Activated naive CD4-positive, alpha-beta T cell treated with anti-CD3 and anti-CD28 coated beads, Interleukin-2, amount 10 ng/mL, durations not matched to agents 7 days and 5 days (primary cell): Measurements from ENCODE around the gene NRG3.

Source experiments
- CTCF ChIA-PET: fragments of 350-600 bp; sonication (Branson Sonifier 250); formaldehyde crosslinking; loops from one replicate; lab custom pipeline; 2021; ENCODE audit warnings: antibody characterized with exemption; lab: Charles Lee
- DNase-seq: peaks from one replicate; pipeline ENCODE4 v3.0.0-alpha.2; 2020
- H3K27ac Mint-ChIP-seq: one replicate; pipeline ENCODE4 v1.8.0; 2021; ENCODE audit warnings: mild to moderate bottlenecking, moderate library complexity, mixed read lengths
- H3K27me3 Mint-ChIP-seq: one replicate; pipeline ENCODE4 v1.8.0; 2021; ENCODE audit warnings: mild to moderate bottlenecking, mixed read lengths
- H3K36me3 Mint-ChIP-seq: one replicate; pipeline ENCODE4 v1.8.0; 2021; ENCODE audit warnings: mixed read lengths
- H3K4me1 Mint-ChIP-seq: one replicate; pipeline ENCODE4 v1.8.0; 2021; ENCODE audit warnings: mixed read lengths
- H3K4me3 Mint-ChIP-seq: one replicate; pipeline ENCODE4 v1.8.0; 2021; ENCODE audit warnings: mild to moderate bottlenecking, moderate library complexity, mixed read lengths
- H3K9me3 Mint-ChIP-seq: one replicate; pipeline ENCODE4 v1.8.0; 2021; ENCODE audit warnings: mixed read lengths

The NRG3 gene

GRCh38 chr10:82420001-82420400, 545.0 kb downstream of the NRG3 start:
- DNase-seq, result no peak
- Mint-ChIP-seq H3K27ac (no peak overlapping the region), H3K4me3 (no peak overlapping the region), H3K9me3 (no peaks in the 10 kb centered on the region), H3K4me1 (no peaks in the 10 kb centered on the region), H3K36me3 (no peaks in the 10 kb centered on the region), H3K27me3 (no peaks in the 10 kb centered on the region)
- CTCF ChIA-PET, result no interaction called here

GRCh38 chr10:82429302-82429701, 554.3 kb downstream of the NRG3 start:
- Mint-ChIP-seq H3K9me3 (peaks cover 20% of the 10 kb centered on the region), H3K4me3 (no peak overlapping the region), H3K36me3 (no peaks in the 10 kb centered on the region), H3K27me3 (no peaks in the 10 kb centered on the region), H3K27ac (no peak overlapping the region), H3K4me1 (no peaks in the 10 kb centered on the region)
- DNase-seq, result no peak
- CTCF ChIA-PET, result no interaction called here

- Mint-ChIP-seq H3K36me3 (no peaks in the 10 kb centered on the region), H3K27ac (no peak overlapping the region), H3K9me3 (peaks cover 7% of the 10 kb centered on the region), H3K27me3 (no peaks in the 10 kb centered on the region), H3K4me3 (no peak overlapping the region), H3K4me1 (no peaks in the 10 kb centered on the region)
- CTCF ChIA-PET, result no interaction called here
- DNase-seq, result no peak
These were observed 563.3 kb downstream of the NRG3 start for GRCh38 chr10:82438277-82438676.

GRCh38 chr10:82440775-82441174, 565.8 kb downstream of the NRG3 start:
- H3K4me1 Mint-ChIP-seq, result no peaks in the 10 kb centered on the region
- CTCF ChIA-PET, result no interaction called here
- H3K27ac Mint-ChIP-seq, result no peak overlapping the region

GRCh38 chr10:82452046-82452445, 577.1 kb downstream of the NRG3 start:
- CTCF ChIA-PET, result no interaction called here
- no peak for DNase-seq
- Mint-ChIP-seq H3K4me3 (no peak overlapping the region), H3K36me3 (no peaks in the 10 kb centered on the region), H3K4me1 (no peaks in the 10 kb centered on the region), H3K27ac (no peak overlapping the region), H3K27me3 (no peaks in the 10 kb centered on the region), H3K9me3 (peaks cover 5% of the 10 kb centered on the region)

More at GRCh38 chr10:82440775-82441174, 565.8 kb downstream of the NRG3 start:
- Mint-ChIP-seq H3K36me3 (no peaks in the 10 kb centered on the region), H3K9me3 (peaks cover 7% of the 10 kb centered on the region), H3K27me3 (no peaks in the 10 kb centered on the region), H3K4me3 (no peak overlapping the region)
- DNase-seq, result no peak

GRCh38 chr10:82452676-82453075, 577.7 kb downstream of the NRG3 start:
- no peak overlapping the region for H3K27ac Mint-ChIP-seq
- H3K4me3 Mint-ChIP-seq, result no peak overlapping the region
- no peaks in the 10 kb centered on the region for H3K4me1 Mint-ChIP-seq
- CTCF ChIA-PET, result no interaction called here
- no peak for DNase-seq
- no peaks in the 10 kb centered on the region for H3K36me3 Mint-ChIP-seq
- no peaks in the 10 kb centered on the region for H3K27me3 Mint-ChIP-seq
- H3K9me3 Mint-ChIP-seq, result peaks cover 5% of the 10 kb centered on the region

GRCh38 chr10:82453678-82454293, 578.8 kb downstream of the NRG3 start:
- no peaks in the 10 kb centered on the region for H3K27me3 Mint-ChIP-seq
- no peak for DNase-seq
- no peaks in the 10 kb centered on the region for H3K36me3 Mint-ChIP-seq
- H3K27ac Mint-ChIP-seq, result no peak overlapping the region
- H3K4me3 Mint-ChIP-seq, result no peak overlapping the region
- CTCF ChIA-PET, result no interaction called here
- peaks cover 5% of the 10 kb centered on the region for H3K9me3 Mint-ChIP-seq
- no peaks in the 10 kb centered on the region for H3K4me1 Mint-ChIP-seq

GRCh38 chr10:82462910-82463551, 588.0 kb downstream of the NRG3 start:
- no peak overlapping the region for H3K4me3 Mint-ChIP-seq
- no peak for DNase-seq
- no peaks in the 10 kb centered on the region for H3K4me1 Mint-ChIP-seq
- H3K27me3 Mint-ChIP-seq, result no peaks in the 10 kb centered on the region
- H3K27ac Mint-ChIP-seq, result no peak overlapping the region
- H3K9me3 Mint-ChIP-seq, result peaks cover 14% of the 10 kb centered on the region
- CTCF ChIA-PET, result no interaction called here
- H3K36me3 Mint-ChIP-seq, result no peaks in the 10 kb centered on the region

- Mint-ChIP-seq H3K9me3 (peaks cover 14% of the 10 kb centered on the region), H3K36me3 (no peaks in the 10 kb centered on the region), H3K4me1 (no peaks in the 10 kb centered on the region), H3K4me3 (no peak overlapping the region), H3K27ac (no peak overlapping the region), H3K27me3 (no peaks in the 10 kb centered on the region)
- no peak for DNase-seq
- CTCF ChIA-PET, result no interaction called here
These were observed 588.6 kb downstream of the NRG3 start for GRCh38 chr10:82463614-82464013.

- no peaks in the 10 kb centered on the region for H3K36me3 Mint-ChIP-seq
- no peak overlapping the region for H3K4me3 Mint-ChIP-seq
- no peaks in the 10 kb centered on the region for H3K27me3 Mint-ChIP-seq
- CTCF ChIA-PET, result no interaction called here
- H3K9me3 Mint-ChIP-seq, result peaks cover 14% of the 10 kb centered on the region
- no peak for DNase-seq
- H3K27ac Mint-ChIP-seq, result no peak overlapping the region
- H3K4me1 Mint-ChIP-seq, result no peaks in the 10 kb centered on the region
These were observed 589.3 kb downstream of the NRG3 start for GRCh38 chr10:82464191-82464818.

GRCh38 chr10:82464966-82465365, 590.0 kb downstream of the NRG3 start:
- H3K27me3 Mint-ChIP-seq, result no peaks in the 10 kb centered on the region
- CTCF ChIA-PET, result interaction anchor here (0.6 kb wide), 1 partner anchor 10 kb away, joined by 3 read pairs; no protein-coding TSS in a partner anchor
- H3K27ac Mint-ChIP-seq, result no peak overlapping the region
- no peaks in the 10 kb centered on the region for H3K36me3 Mint-ChIP-seq
- H3K9me3 Mint-ChIP-seq, result peaks cover 12% of the 10 kb centered on the region
- DNase-seq, result no peak
- H3K4me3 Mint-ChIP-seq, result no peak overlapping the region
- H3K4me1 Mint-ChIP-seq, result no peaks in the 10 kb centered on the region

GRCh38 chr10:82468453-82468852, 593.5 kb downstream of the NRG3 start:
- H3K27ac Mint-ChIP-seq, result no peak overlapping the region
- CTCF ChIA-PET, result no interaction called here

GRCh38 chr10:82472406-82473335, 597.7 kb downstream of the NRG3 start:
- Mint-ChIP-seq H3K36me3 (no peaks in the 10 kb centered on the region), H3K4me3 (no peak overlapping the region), H3K27ac (no peak overlapping the region), H3K27me3 (no peaks in the 10 kb centered on the region), H3K4me1 (no peaks in the 10 kb centered on the region), H3K9me3 (peaks cover 6% of the 10 kb centered on the region)
- DNase-seq, result no peak
- CTCF ChIA-PET, result no interaction called here

More at GRCh38 chr10:82468453-82468852, 593.5 kb downstream of the NRG3 start:
- Mint-ChIP-seq H3K27me3 (no peaks in the 10 kb centered on the region), H3K4me3 (no peak overlapping the region), H3K9me3 (peaks cover 3% of the 10 kb centered on the region), H3K36me3 (no peaks in the 10 kb centered on the region), H3K4me1 (no peaks in the 10 kb centered on the region)
- no peak for DNase-seq

- no peak overlapping the region for H3K4me3 Mint-ChIP-seq
These were observed 602.8 kb downstream of the NRG3 start for GRCh38 chr10:82477776-82478175.

More at GRCh38 chr10:82477776-82478175, 602.8 kb downstream of the NRG3 start:
- no peak for DNase-seq
- Mint-ChIP-seq H3K4me1 (no peaks in the 10 kb centered on the region), H3K27ac (no peak overlapping the region), H3K27me3 (no peaks in the 10 kb centered on the region), H3K36me3 (no peaks in the 10 kb centered on the region), H3K9me3 (peaks cover 14% of the 10 kb centered on the region)
- CTCF ChIA-PET, result no interaction called here
